Measurements from ENCODE around the gene UQCRQ. TPM values are rescaled to one million over a fixed set of nuclear protein-coding genes. Genes with fewer than 3 reads are reported as not detected.

UQCRQ gene
- total RNA-seq, result 138 and 186 TPM in 2 replicates

GRCh38 chr5:132866342-132867045 lies at the start of gene UQCRQ, which contains the start of gene GDF9:
TSS of gene UQCRQ (plus strand) at chr5:132866642. CDS start at chr5:132866882, 240 bp downstream.
TSS of gene GDF9 (minus strand) at chr5:132866469. CDS start at chr5:132864533, 1,936 bp downstream.

GRCh38 chr5:132830436-132831094 lies 35.9 kb upstream of the UQCRQ start, which contains the start of gene SHROOM1:
TSS of gene SHROOM1 (minus strand) at chr5:132830647. CDS start at chr5:132826140, 4,507 bp downstream.

GRCh38 chr5:132873119-132873929 lies 6.9 kb downstream of the UQCRQ start, which contains the start of gene LEAP2:
TSS of gene LEAP2 (plus strand) at chr5:132873668. CDS start at chr5:132873695, 27 bp downstream.

Other genes starting within 250 kb of the UQCRQ start
- gene IL13, start 208.5 kb upstream of the UQCRQ start, total RNA-seq, result not detected in 2 replicates
- not detected in 2 replicates for gene IL4, start 192.7 kb upstream of the UQCRQ start, total RNA-seq
- gene KIF3A, start 129.1 kb upstream of the UQCRQ start, total RNA-seq, result 11.2 and 12.2 TPM in 2 replicates
- gene CCNI2, start 119.2 kb upstream of the UQCRQ start, total RNA-seq, result not detected in 2 replicates
- gene SEPTIN8, start 89.4 kb upstream of the UQCRQ start, total RNA-seq, result 82.0 and 84.5 TPM in 2 replicates
- gene SOWAHA, start 53.3 kb upstream of the UQCRQ start, total RNA-seq, result not detected in 2 replicates
- gene SHROOM1, start 36.0 kb upstream of the UQCRQ start, total RNA-seq, result 2.4 and 2.6 TPM in 2 replicates
- gene GDF9, start 173 bp upstream of the UQCRQ start, total RNA-seq, result 0.12 and 0.13 TPM in 2 replicates
- 0.06 and 0.26 TPM in 2 replicates for gene LEAP2, start 7.0 kb downstream of the UQCRQ start, total RNA-seq
- 36.1 and 46.7 TPM in 2 replicates for gene AFF4, start 97.0 kb downstream of the UQCRQ start, total RNA-seq
- gene ZCCHC10, start 159.9 kb downstream of the UQCRQ start, total RNA-seq, result 9.1 and 12.0 TPM in 2 replicates
- 122 and 134 TPM in 2 replicates for gene HSPA4, start 185.4 kb downstream of the UQCRQ start, total RNA-seq